ENCODE data around the gene MTCL1. TPM values are rescaled to one million over a fixed set of nuclear protein-coding genes. Genes with fewer than 3 reads are reported as not detected.

MTCL1 gene
- total and polyA plus RNA-seq, 2 of the 8 experiments (the other 6 are each of a cell fraction or from before 2014, with no cell fraction given): 16.6 to 60.8 TPM

DNA sequence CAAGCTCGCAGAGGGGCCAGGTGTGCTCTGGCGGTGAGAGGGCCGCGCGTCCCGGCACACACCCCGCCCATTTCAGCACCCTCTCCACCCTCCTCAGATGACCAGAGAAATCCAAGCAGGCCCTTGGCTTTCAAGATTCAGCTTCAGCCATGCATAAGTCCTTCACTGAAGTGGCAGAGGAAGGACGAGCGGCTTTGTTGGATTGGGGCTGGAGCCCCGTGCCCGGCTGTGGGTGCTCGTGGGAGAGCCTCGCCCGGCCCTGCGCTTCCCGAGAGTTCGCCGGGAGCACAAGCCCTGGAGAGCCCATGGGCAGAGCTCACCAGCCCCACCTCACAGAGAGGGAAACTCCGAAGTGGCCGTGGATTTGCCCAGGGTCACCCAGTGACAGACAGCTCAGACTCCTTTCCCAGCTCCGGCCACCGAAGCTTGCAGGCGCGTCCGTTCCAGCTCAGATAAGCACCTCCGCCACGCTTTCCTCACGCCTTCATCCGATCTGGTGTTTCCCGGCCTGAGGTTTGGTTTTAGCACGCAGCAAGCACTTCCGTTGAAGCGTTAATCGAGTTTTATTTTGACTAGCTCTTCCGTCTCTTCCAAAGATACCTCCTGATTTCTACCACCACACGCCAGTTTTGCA, 45.6 kb upstream of the MTCL1 start (continued):
- no peak for TF ChIP-seq GABPA (IDR thresholded peaks at IDR 0.05; ENCODE audit: borderline replicate concordance, insufficient read depth, low read length)
- TF ChIP-seq YY1 (IDR thresholded peaks at IDR 0.05; ENCODE audit: low read depth, low read length): no peak
- TF ChIP-seq NRF1 (IDR thresholded peaks at IDR 0.05; ENCODE audit: low read depth, low read length): no peak
- TF ChIP-seq BACH1 (IDR thresholded peaks at IDR 0.05; ENCODE audit: low read length): no peak
- no peak for TF ChIP-seq SP4 (IDR thresholded peaks at IDR 0.05; ENCODE audit: low read length)
- TF ChIP-seq GTF2F1 (IDR thresholded peaks at IDR 0.05; ENCODE audit: borderline replicate concordance, low read depth, low read length): no peak
- TF ChIP-seq BCL11A (IDR thresholded peaks at IDR 0.05; ENCODE audit: low read depth in 2 of 2, low read length in 2 of 2): no peak
- no peak for TF ChIP-seq JUN (IDR thresholded peaks at IDR 0.05; ENCODE audit: low read depth, low read length)
